ENCODE measurements around the gene TMEM131. TPM values are rescaled to one million over a fixed set of nuclear protein-coding genes. Genes with fewer than 3 reads are reported as not detected.
A peak's percentile ranks its signal among the peaks of the same experiment; 100 is the strongest.

TMEM131 gene
- total RNA-seq, 1 donor from 2014 or later, result 58.8 TPM

DNA sequence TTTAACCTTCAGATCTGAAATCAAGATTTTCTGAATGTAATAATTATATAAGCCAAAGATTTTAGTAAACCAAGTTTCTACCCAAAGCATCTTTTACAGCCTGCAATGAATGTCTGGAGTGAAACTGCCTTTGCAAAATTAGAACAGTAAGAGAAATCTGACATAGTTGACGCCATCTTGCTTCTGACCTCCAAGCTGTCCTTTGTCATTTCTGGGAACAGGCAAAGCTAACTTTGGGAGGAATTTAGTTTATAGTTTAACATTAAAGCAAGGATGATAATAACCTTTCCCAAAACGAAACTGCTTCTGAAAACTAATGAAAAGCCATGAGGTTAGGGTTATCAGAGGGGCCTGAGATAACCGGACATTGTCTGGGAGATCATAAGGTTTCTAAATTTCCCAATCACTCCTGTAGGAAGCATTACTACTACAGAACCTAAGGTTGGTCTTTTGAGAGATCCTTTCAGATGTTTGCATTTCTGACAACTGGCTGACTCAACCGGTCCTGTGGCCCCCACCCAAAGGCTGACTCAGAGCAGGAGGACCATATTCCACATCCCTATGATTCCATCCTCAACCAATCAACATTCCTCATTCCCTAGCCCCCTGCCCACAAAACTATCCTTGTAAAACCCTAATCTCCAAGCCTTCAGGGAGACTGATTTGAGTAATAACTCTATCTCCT, 124.5 kb downstream of the TMEM131 start:
- H3K4me3 Mint-ChIP-seq (ENCODE audit: low read depth), result no peak overlapping the region
- TF ChIP-seq, protein P1, sequence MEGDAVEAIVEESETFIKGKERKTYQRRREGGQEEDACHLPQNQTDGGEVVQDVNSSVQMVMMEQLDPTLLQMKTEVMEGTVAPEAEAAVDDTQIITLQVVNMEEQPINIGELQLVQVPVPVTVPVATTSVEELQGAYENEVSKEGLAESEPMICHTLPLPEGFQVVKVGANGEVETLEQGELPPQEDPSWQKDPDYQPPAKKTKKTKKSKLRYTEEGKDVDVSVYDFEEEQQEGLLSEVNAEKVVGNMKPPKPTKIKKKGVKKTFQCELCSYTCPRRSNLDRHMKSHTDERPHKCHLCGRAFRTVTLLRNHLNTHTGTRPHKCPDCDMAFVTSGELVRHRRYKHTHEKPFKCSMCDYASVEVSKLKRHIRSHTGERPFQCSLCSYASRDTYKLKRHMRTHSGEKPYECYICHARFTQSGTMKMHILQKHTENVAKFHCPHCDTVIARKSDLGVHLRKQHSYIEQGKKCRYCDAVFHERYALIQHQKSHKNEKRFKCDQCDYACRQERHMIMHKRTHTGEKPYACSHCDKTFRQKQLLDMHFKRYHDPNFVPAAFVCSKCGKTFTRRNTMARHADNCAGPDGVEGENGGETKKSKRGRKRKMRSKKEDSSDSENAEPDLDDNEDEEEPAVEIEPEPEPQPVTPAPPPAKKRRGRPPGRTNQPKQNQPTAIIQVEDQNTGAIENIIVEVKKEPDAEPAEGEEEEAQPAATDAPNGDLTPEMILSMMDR (IDR thresholded peaks at IDR 0.05; ENCODE audit: unreplicated experiment), result no peak
- no peaks in the 10 kb centered on the region for H3K27me3 Mint-ChIP-seq
- no peak for DNase-seq (ENCODE audit: low spot score, unreplicated experiment)
- no peak overlapping the region for H3K27ac Mint-ChIP-seq
- peaks cover 22% of the 10 kb centered on the region for H3K9me3 Mint-ChIP-seq (ENCODE audit: low read depth)
- H3K4me1 Mint-ChIP-seq (ENCODE audit: low read depth), result peaks cover 25% of the 10 kb centered on the region
- peaks cover 29% of the 10 kb centered on the region for H3K36me3 Mint-ChIP-seq (ENCODE audit: insufficient read depth)

DNA sequence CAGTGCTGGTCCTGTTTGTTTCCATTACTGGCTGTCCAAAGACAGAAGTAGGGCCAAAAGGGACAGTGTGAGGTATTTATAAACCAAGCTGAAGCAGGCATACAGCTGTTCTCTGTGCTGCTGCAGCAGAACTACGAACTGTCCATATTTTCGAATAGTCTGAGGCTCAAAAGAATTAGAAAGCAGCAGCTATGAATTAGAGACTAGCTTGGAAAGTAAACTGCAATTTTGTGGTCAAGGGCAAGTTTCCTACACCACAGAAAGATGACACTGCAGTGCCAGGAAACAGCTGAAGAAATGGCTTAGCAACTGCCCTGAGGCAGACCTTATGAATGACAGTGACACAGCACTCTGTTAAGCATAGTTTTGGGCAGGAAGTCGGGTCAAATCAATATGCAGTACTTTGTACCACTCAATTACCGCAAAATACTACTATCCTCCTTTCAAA, 125.3 kb downstream of the TMEM131 start:
- H3K4me1 Mint-ChIP-seq (ENCODE audit: low read depth), result peaks cover 23% of the 10 kb centered on the region
- no peak overlapping the region for H3K27ac Mint-ChIP-seq
- DNase-seq (ENCODE audit: low spot score, unreplicated experiment), result no peak
- no peak overlapping the region for H3K4me3 Mint-ChIP-seq (ENCODE audit: low read depth)
- no peaks in the 10 kb centered on the region for H3K27me3 Mint-ChIP-seq
- peaks cover 30% of the 10 kb centered on the region for H3K36me3 Mint-ChIP-seq (ENCODE audit: insufficient read depth)
- TF ChIP-seq, protein P1 (IDR thresholded peaks at IDR 0.05; ENCODE audit: unreplicated experiment), result no peak
- peaks cover 25% of the 10 kb centered on the region for H3K9me3 Mint-ChIP-seq (ENCODE audit: low read depth)

DNA sequence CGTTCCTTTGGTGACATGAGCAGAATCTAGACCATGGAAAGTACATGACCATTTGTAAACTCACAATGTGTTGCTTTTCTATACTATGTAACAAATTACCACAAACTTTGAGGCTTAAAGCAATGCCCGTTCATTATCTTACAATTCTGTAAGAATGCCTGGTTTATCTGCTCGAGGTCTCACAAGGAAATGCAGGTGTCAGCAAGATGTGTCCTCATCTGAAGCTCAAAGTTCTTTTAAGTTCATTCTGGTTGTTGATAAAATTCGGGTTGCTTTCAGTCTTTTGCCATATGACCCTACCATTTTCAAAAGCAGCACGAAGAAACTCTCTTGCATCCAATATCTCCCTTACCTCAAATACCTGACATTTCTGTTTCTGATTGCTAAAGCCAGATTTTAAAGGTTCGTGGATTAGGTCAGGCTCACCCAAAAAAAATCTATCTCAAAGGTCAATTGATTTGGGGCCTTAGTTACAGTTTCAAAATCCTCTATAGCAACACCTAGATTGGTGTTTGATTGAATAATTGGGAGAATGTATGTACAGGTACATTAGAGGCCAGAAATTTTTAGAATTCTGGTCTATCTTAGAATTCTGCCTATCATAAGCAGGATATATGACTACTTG, 125.9 kb downstream of the TMEM131 start:
- DNase-seq (ENCODE audit: low spot score, unreplicated experiment), result no peak
- Mint-ChIP-seq H3K4me1 (ENCODE audit: low read depth) (peaks cover 23% of the 10 kb centered on the region), H3K27ac (no peak overlapping the region), H3K4me3 (ENCODE audit: low read depth) (no peak overlapping the region), H3K27me3 (no peaks in the 10 kb centered on the region), H3K9me3 (ENCODE audit: low read depth) (peaks cover 27% of the 10 kb centered on the region), H3K36me3 (ENCODE audit: insufficient read depth) (peaks cover 34% of the 10 kb centered on the region)
- TF ChIP-seq, protein P1 (IDR thresholded peaks at IDR 0.05; ENCODE audit: unreplicated experiment), result no peak

DNA sequence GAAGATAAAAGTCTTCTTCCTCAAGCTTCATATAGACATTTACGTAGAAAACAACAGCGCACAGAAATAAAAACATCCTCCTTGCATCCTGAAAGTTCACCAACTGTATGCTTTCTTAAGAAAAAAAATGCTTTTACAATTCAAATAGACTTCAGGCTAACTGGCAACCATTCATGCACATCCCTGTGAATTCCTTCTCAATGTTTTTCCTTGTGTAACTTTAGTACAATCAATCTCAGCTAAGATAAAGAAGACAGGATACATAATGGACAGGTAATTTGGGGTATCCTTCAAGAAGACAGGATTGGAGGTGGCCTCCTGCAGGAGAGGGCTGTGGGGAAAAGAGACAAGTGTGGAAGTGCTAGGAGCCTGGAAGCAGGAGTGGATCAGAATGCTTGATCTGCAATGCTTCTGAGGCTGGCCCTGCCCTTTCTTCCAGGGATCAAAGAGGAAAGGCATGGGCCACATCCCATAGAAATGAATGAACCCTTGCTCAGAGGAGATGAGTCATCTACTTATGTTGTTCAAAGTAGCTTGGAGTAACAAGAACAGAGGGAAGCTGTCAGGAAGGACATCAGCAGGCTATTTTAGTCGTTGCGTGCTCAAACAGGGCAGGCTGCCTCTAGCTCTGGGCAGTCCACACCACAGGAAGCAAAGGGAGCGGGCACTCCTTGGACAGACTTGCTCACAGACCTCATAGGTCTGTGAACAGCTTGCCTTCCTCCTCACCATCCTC, 126.6 kb downstream of the TMEM131 start:
- H3K27ac Mint-ChIP-seq, result peak overlapping the region; percentile 4
- TF ChIP-seq, protein P1 (IDR thresholded peaks at IDR 0.05; ENCODE audit: unreplicated experiment), result no peak
- no peak for DNase-seq (ENCODE audit: low spot score, unreplicated experiment)

DNA sequence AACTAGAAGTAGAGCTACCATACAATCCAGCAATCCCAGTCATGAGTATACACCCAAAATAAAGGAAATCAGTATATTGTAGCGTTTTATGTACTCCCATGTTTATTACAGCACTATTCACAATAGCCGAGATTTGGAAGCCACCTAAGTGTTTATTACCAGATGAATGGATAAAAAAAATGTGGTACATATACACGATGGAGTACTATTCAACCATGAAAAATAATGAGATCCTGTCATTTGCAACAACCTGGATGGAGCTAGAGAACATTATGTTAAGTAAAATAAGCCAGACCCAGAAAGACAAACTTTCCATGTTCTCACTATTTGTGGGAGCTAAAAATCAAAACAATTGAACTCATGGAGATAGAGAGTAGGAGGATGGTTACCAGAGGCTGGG, 131.9 kb downstream of the TMEM131 start:
- DNase-seq (ENCODE audit: low spot score, unreplicated experiment), result no peak
- no peaks in the 10 kb centered on the region for H3K27me3 Mint-ChIP-seq

More for the DNA sequence above, 126.6 kb downstream of the TMEM131 start:
- Mint-ChIP-seq H3K36me3 (ENCODE audit: insufficient read depth) (peaks cover 32% of the 10 kb centered on the region), H3K4me3 (ENCODE audit: low read depth) (no peak overlapping the region), H3K9me3 (ENCODE audit: low read depth) (peaks cover 26% of the 10 kb centered on the region), H3K27me3 (no peaks in the 10 kb centered on the region), H3K4me1 (ENCODE audit: low read depth) (peaks cover 23% of the 10 kb centered on the region)

More for the DNA sequence above, 131.9 kb downstream of the TMEM131 start:
- H3K4me3 Mint-ChIP-seq (ENCODE audit: low read depth), result no peak overlapping the region
- H3K9me3 Mint-ChIP-seq (ENCODE audit: low read depth), result peaks cover 28% of the 10 kb centered on the region
- H3K4me1 Mint-ChIP-seq (ENCODE audit: low read depth), result peaks cover 12% of the 10 kb centered on the region
- TF ChIP-seq, protein P1 (IDR thresholded peaks at IDR 0.05; ENCODE audit: unreplicated experiment), result no peak
- H3K36me3 Mint-ChIP-seq (ENCODE audit: insufficient read depth), result peaks cover 36% of the 10 kb centered on the region
- H3K27ac Mint-ChIP-seq, result peak overlapping the region; percentile 71
